Kidney (tissue), 14 donors: ENCODE measurements around the gene AFDN. TPM values are rescaled to one million over a fixed set of nuclear protein-coding genes. Genes with fewer than 3 reads are reported as not detected.

ENCODE experiments used
- DNase-seq, 5 donors: peaks; one replicate each; pipeline ENCODE4 v3.0.0-alpha.2; 2013 to 2020
- FAIRE-seq: peaks from 2 replicates; lab custom pipeline; 2012; peaks lifted over from hg19 to GRCh38; lab: Jason Lieb, UNC
- H3K27ac ChIP-seq, 2 donors: one replicate each; pipeline ENCODE4 v1.7.0; 2013; ENCODE audit warnings: low read depth in 2 of 2, low read length in 2 of 2, inconsistent platforms in 1 of 2
- H3K27me3 ChIP-seq: one replicate; pipeline ENCODE4 v1.7.1; 2013; ENCODE audit warnings: low read length, inconsistent platforms; ENCODE audit not compliant: control insufficient read depth, insufficient read depth
- H3K36me3 ChIP-seq, 3 donors: one replicate each; pipeline versions ENCODE4 v1.7.0 to v1.7.1; 2013; ENCODE audit warnings: low read length in 3 of 3, control low read depth in 1 of 3, inconsistent platforms in 1 of 3; ENCODE audit not compliant: insufficient read depth in 3 of 3, control insufficient read depth in 2 of 3
- H3K4me1 ChIP-seq, 3 donors: one replicate each; pipeline versions ENCODE4 v1.7.0 to v1.7.1; 2013; ENCODE audit warnings: low read length in 3 of 3, inconsistent platforms in 1 of 3, low read depth in 1 of 3; ENCODE audit not compliant: control insufficient read depth in 2 of 3, insufficient read depth in 2 of 3
- H3K4me3 ChIP-seq, 3 donors: one replicate each; pipeline versions ENCODE4 v1.7.0 to v1.8.1; 2013; ENCODE audit warnings: low read length in 3 of 3, control low read depth in 1 of 3, inconsistent platforms in 1 of 3
- H3K9ac ChIP-seq, 3 donors: one replicate each; pipeline versions ENCODE4 v1.7.0 to v1.7.1; 2013; ENCODE audit warnings: low read length in 3 of 3, control low read depth in 1 of 3, inconsistent platforms in 1 of 3
- H3K9me3 ChIP-seq, 3 donors: one replicate each; pipeline versions ENCODE4 v1.7.0 to v1.7.1; 2013; ENCODE audit warnings: low read length in 3 of 3, control low read depth in 1 of 3, inconsistent platforms in 1 of 3; ENCODE audit not compliant: control insufficient read depth in 2 of 3, insufficient read depth in 1 of 3
- intact Hi-C: fragments of 100-400 bp; cut with DNase I; formaldehyde crosslinking; loops from one replicate; pipeline ENCODE4 v1.11.1; 2022
- polyA plus RNA-seq: library from polyadenylated mRNA; stranded (reverse); fragments of 350-450 nt; fragmentation: Illumina TruSeq; extraction: RNeasy Lipid Tissue Mini Kit (QIAGEN cat#74804); gene quantifications from one replicate; pipeline ENCODE4 v1.2.3, GENCODE V29; 2014; ENCODE audit warnings: low read depth, low replicate concordance; ENCODE audit not compliant: insufficient read depth
- total RNA-seq: library from RNA; stranded (reverse); fragmentation: NEBNext Ultra II Directional; extraction: Animal tissue kit (Norgen Biotek cat#: 25700); gene quantifications from one replicate; pipeline ENCODE4 v1.2.1, GENCODE V29; 2021
- TF ChIP-seq, protein P1 (sequence below): IDR thresholded peaks from 3 replicates; pipeline ENCODE4 v1.5.1; 2012; ENCODE audit warnings: mild to moderate bottlenecking, moderate library complexity, borderline replicate concordance; ENCODE audit not compliant: insufficient read depth; ENCODE audit errors: extremely low read depth
- donor health status: control.
- donor health status: control.
- donor health status: control.
- donor health status: control.
- donor health status: control.
- donor health status: DM: yes; HTN: yes; CAD: no.
- donor health status: Normal renal cell carcinoma (clear cell type).

The AFDN gene
- total and polyA plus RNA-seq, 2 donors from 2014 or later: 21.5 to 175 TPM

DNA sequence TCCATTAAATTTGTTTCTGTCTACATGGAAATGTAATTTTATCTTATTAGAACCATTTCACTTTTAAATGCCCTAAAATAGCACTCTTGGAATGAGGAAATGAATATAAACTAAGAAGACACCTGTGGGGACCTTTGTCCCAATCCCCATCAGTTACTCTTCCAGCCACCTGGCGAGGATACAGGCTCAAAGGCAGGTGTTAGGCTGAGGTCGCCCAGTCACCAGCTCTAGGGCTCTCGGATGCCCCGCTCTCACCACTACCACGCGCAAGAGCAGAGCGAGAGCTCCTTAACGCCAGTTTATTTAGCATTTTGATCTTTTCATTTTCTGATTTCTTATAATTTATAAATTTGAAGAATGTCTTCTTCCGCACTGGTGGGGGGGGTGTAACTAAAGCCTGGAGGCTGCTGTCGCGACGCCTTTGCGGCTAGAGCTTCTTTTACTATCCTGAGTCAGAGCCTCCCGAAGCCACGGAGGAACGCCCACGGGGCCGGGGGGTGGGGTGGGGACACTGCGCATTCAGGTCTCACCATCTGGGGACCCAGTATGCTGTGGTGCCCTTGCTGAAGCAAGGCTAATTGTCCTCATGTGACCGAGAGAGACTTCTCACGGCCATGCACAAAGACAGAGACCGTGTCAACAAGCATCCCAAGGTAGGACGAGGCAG, 38.7 kb upstream of the AFDN start:
- Histone ChIP-seq H3K9me3 (no peaks in the 10 kb centered on the region), H3K27me3 (no peaks in the 10 kb centered on the region), H3K27ac (peak overlapping the region in 1 of 2 donors; percentile 34), H3K4me3 (no peak overlapping the region), H3K9ac (peak overlapping the region in 1 of 3 donors; percentile 6), H3K36me3 (no peaks in the 10 kb centered on the region), H3K4me1 (peaks cover 0 to 40% (median 10%) of the 10 kb centered on the region in 3 donors)
- no peak for DNase-seq
- TF ChIP-seq, protein P1, sequence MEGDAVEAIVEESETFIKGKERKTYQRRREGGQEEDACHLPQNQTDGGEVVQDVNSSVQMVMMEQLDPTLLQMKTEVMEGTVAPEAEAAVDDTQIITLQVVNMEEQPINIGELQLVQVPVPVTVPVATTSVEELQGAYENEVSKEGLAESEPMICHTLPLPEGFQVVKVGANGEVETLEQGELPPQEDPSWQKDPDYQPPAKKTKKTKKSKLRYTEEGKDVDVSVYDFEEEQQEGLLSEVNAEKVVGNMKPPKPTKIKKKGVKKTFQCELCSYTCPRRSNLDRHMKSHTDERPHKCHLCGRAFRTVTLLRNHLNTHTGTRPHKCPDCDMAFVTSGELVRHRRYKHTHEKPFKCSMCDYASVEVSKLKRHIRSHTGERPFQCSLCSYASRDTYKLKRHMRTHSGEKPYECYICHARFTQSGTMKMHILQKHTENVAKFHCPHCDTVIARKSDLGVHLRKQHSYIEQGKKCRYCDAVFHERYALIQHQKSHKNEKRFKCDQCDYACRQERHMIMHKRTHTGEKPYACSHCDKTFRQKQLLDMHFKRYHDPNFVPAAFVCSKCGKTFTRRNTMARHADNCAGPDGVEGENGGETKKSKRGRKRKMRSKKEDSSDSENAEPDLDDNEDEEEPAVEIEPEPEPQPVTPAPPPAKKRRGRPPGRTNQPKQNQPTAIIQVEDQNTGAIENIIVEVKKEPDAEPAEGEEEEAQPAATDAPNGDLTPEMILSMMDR: no peak
- FAIRE-seq: no peak
- intact Hi-C loops: no loop called here

DNA sequence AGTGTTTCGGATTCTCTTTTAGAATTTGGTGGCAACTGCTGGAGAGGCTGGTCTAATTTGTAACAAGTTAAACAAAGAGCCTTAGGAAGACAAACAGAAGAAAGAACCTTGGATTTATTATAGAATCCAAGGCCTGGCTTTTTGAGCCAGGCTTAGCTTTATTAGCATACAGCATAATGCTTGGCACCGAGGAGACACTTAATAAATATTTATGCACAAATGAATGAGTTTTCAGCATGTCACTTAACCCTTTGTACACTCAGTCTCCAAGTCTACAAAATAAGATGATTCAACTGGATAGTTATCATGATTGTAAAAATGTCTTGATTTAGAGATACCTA, 38.2 kb upstream of the AFDN start:
- no peaks in the 10 kb centered on the region for H3K36me3 ChIP-seq
- H3K4me1 ChIP-seq: peaks cover 0 to 37% (median 8%) of the 10 kb centered on the region in 3 donors
- H3K9me3 ChIP-seq: no peaks in the 10 kb centered on the region
- no peaks in the 10 kb centered on the region for H3K27me3 ChIP-seq
- DNase-seq (no peak), FAIRE-seq (no peak)
- H3K9ac ChIP-seq: no peak overlapping the region
- no peak overlapping the region for H3K4me3 ChIP-seq
- TF ChIP-seq, protein P1: no peak
- intact Hi-C loops: no loop called here
- peak overlapping the region in 1 of 2 donors; percentile 34 for H3K27ac ChIP-seq

DNA sequence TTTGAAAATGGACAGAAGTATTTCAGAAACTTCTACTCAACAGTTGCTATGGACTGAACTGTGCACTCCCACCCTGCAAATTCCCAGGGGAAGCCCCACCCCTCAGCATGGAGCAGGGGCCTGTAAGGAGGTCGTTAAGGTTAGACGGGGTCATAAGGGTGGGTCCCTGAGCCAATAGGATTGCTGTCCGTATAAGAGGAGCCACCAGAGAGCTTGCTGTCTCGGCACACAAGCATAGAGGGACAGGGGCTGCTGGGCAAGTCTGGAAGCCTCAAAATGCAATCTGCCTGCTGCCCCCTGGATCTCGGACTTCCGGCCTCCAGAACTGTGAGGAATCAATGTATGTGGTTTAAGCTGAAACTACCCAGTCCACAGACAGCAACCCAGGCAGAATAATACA, 37.4 kb upstream of the AFDN start:
- Histone ChIP-seq H3K27me3 (no peaks in the 10 kb centered on the region), H3K9me3 (no peaks in the 10 kb centered on the region), H3K4me3 (peak overlapping the region in 2 of 3 donors; percentile 36 to 58), H3K36me3 (no peaks in the 10 kb centered on the region), H3K9ac (peak overlapping the region in 1 of 3 donors; percentile 7), H3K4me1 (peaks cover 0 to 37% (median 8%) of the 10 kb centered on the region in 3 donors), H3K27ac (peak overlapping the region in 1 of 2 donors; percentile 38)
- intact Hi-C loops: no loop called here
- TF ChIP-seq, protein P1: no peak
- DNase-seq: no peak
- FAIRE-seq: no peak
